ENCODE results near the gene XAB2.

- peak; percentile 62; the same call in 1 of the 2 replicates for TF ChIP-seq POLR2AphosphoS5 (IDR thresholded peaks at IDR 0.05; ENCODE audit: borderline replicate concordance, low read depth, low read length)
- no peak for TF ChIP-seq EZH2 (IDR thresholded peaks at IDR 0.05)
Measured at GRCh38 chr19:7636691-7637373, 7.5 kb upstream of the XAB2 start, which contains the start of gene STXBP2.
